Upper lobe of left lung (tissue), 4 donors: ENCODE measurements around the gene NXF1.

Source experiments
- CTCF ChIP-seq, 6 experiments: fragments of 450-650 bp in 4 of 6; fragments of 200-600 bp in 2 of 6; sonication (generic) in 2 of 6; IDR thresholded peaks; one replicate each; pipeline ENCODE4 v1.5.1; 2016 to 2019; ENCODE audit warnings: antibody characterized with exemption in 6 of 6
- EP300 ChIP-seq, 4 donors: sonication (generic); formaldehyde crosslinking; IDR thresholded peaks; one replicate each; pipeline ENCODE4 v1.5.1; 2017; ENCODE audit warnings: antibody characterized with exemption in 4 of 4, control low read depth in 2 of 4
- POLR2A ChIP-seq, 4 donors: fragments of 450-650 bp; IDR thresholded peaks; one replicate each; pipeline ENCODE4 v1.5.1; 2016 to 2017; ENCODE audit warnings: antibody characterized with exemption in 4 of 4, mild to moderate bottlenecking in 2 of 4
- POLR2AphosphoS5 ChIP-seq, 2 donors: sonication (generic); formaldehyde crosslinking; IDR thresholded peaks; one replicate each; pipeline ENCODE4 v1.5.1; 2017; ENCODE audit warnings: antibody characterized with exemption in 2 of 2

GRCh38 chr11:62787005-62787759, 18.1 kb downstream of the NXF1 start, which contains the start of gene TMEM179B:
- TF ChIP-seq CTCF (IDR thresholded peaks at IDR 0.05) = peak in 5 of 6 experiments; percentile 24 to 77 (median 48)
- TF ChIP-seq POLR2A (IDR thresholded peaks at IDR 0.05) = peak; percentile 74 to 99 (median 95)
- peak; percentile 99 to 100 for TF ChIP-seq POLR2AphosphoS5 (IDR thresholded peaks at IDR 0.05)
- TF ChIP-seq EP300 (IDR thresholded peaks at IDR 0.05) = peak in 1 of 4 donors; percentile 69
